ENCODE results near the gene POU3F1. TPM values are rescaled to one million over a fixed set of nuclear protein-coding genes. Genes with fewer than 3 reads are reported as not detected.

POU3F1 gene
- total RNA-seq, 1 donor from 2014 or later, result not detected

GRCh38 chr1:38074302-38074677, 27.7 kb upstream of the POU3F1 start:
- no peak overlapping the region for H3K4me3 ChIP-seq (ENCODE audit: low read depth, low read length)
- DNase-seq (ENCODE audit: low read depth), result no peak
- no peak for TF ChIP-seq CTCF (conservative IDR thresholded peaks at IDR 0.05; ENCODE audit: low read depth, low read length)

- no peak overlapping the region for H3K4me3 ChIP-seq (ENCODE audit: low read depth, low read length)
- no peak for DNase-seq (ENCODE audit: low read depth)
- no peak for TF ChIP-seq CTCF (conservative IDR thresholded peaks at IDR 0.05; ENCODE audit: low read depth, low read length)
Measured at GRCh38 chr1:38073534-38074301, 27.1 kb upstream of the POU3F1 start.

GRCh38 chr1:38072858-38073257, 26.3 kb upstream of the POU3F1 start:
- no peak for DNase-seq (ENCODE audit: low read depth)
- H3K4me3 ChIP-seq (ENCODE audit: low read depth, low read length), result no peak overlapping the region
- TF ChIP-seq CTCF (conservative IDR thresholded peaks at IDR 0.05; ENCODE audit: low read depth, low read length), result no peak

- peak; percentile 6 for DNase-seq (ENCODE audit: low read depth)
- peak; percentile 72 for TF ChIP-seq CTCF (conservative IDR thresholded peaks at IDR 0.05; ENCODE audit: low read depth, low read length)
- no peak overlapping the region for H3K4me3 ChIP-seq (ENCODE audit: low read depth, low read length)
Measured at GRCh38 chr1:38071312-38072256, 25.0 kb upstream of the POU3F1 start.

GRCh38 chr1:38068980-38069340, 22.4 kb upstream of the POU3F1 start:
- no peak for TF ChIP-seq CTCF (conservative IDR thresholded peaks at IDR 0.05; ENCODE audit: low read depth, low read length)
- no peak for DNase-seq (ENCODE audit: low read depth)
- H3K4me3 ChIP-seq (ENCODE audit: low read depth, low read length), result no peak overlapping the region

GRCh38 chr1:38068220-38068979, 21.8 kb upstream of the POU3F1 start:
- TF ChIP-seq CTCF (conservative IDR thresholded peaks at IDR 0.05; ENCODE audit: low read depth, low read length), result no peak
- H3K4me3 ChIP-seq (ENCODE audit: low read depth, low read length), result no peak overlapping the region
- no peak for DNase-seq (ENCODE audit: low read depth)
